Left lung (tissue), 10 donors: ENCODE measurements around the gene RBBP7. TPM values are rescaled to one million over a fixed set of nuclear protein-coding genes. Genes with fewer than 3 reads are reported as not detected.
A peak's percentile ranks its signal among the peaks of the same experiment; 100 is the strongest.

Experiments used
- ATAC-seq: fragments of 200-7000 bp; cut with Tn5 transposase; one replicate; pipeline ENCODE4 v1.9.1; 2020; ENCODE audit warnings: moderate library complexity
- DNase-seq, 4 donors: peaks; one replicate each; pipeline ENCODE4 v3.0.0-alpha.2; 2013 to 2020
- H3K27ac ChIP-seq, 2 donors: fragments of 200-600 bp; sonication (generic) in 1 of 2; one replicate each; pipeline versions ENCODE4 v1.5.0 to v1.8.0; 2020 to 2021
- H3K27me3 ChIP-seq, 2 donors: fragments of 200-600 bp; sonication (generic) in 1 of 2; one replicate each; pipeline versions ENCODE4 v1.5.0 to v1.8.0; 2020 to 2021
- H3K36me3 ChIP-seq, 2 donors: fragments of 200-600 bp; sonication (generic) in 1 of 2; one replicate each; pipeline versions ENCODE4 v1.5.0 to v1.8.0; 2020 to 2021
- H3K4me1 ChIP-seq, 2 donors: fragments of 200-600 bp; one replicate each; pipeline ENCODE4 v1.8.0; 2021
- H3K4me3 ChIP-seq, 2 donors: fragments of 200-600 bp; sonication (generic) in 1 of 2; one replicate each; pipeline versions ENCODE4 v1.5.0 to v1.8.0; 2020 to 2021; ENCODE audit warnings: mild to moderate bottlenecking in 1 of 2
- H3K9me3 ChIP-seq, 2 donors: fragments of 200-600 bp; sonication (generic) in 1 of 2; one replicate each; pipeline versions ENCODE4 v1.5.0 to v1.8.0; 2020 to 2021
- intact Hi-C, 2 donors: fragments of 100-400 bp; cut with DNase I; formaldehyde crosslinking; loops; one replicate each; pipeline versions ENCODE4 v1.11.2 to v1.14.2; 2022
- polyA plus RNA-seq, 6 donors: library from polyadenylated mRNA; unstranded; fragments of 120-200 nt; gene quantifications; one replicate each; pipeline ENCODE4 v1.2.1, GENCODE V29; 2013; ENCODE audit not compliant: insufficient read length in 6 of 6
- total RNA-seq, 2 donors: library from RNA; stranded (reverse); fragmentation: NEBNext Ultra II Directional; extraction: Animal tissue kit (Norgen Biotek cat#: 25700); gene quantifications; one replicate each; pipeline ENCODE4 v1.2.1, GENCODE V29; 2021
- TF ChIP-seq, protein P1 (sequence below), 2 donors: fragments of 200-600 bp; sonication (generic) in 1 of 2; IDR thresholded peaks; one replicate each; pipeline versions ENCODE4 v1.5.0 to v1.8.0; 2021; ENCODE audit warnings: antibody characterized with exemption in 2 of 2
- donor health status: DM: no; HTN: yes; CAD: no.
- donor health status: DM: no; HTN: no; CAD: no.

The RBBP7 gene
- total and polyA plus RNA-seq, 8 donors: 70.4 to 275 (median 238) TPM

DNA sequence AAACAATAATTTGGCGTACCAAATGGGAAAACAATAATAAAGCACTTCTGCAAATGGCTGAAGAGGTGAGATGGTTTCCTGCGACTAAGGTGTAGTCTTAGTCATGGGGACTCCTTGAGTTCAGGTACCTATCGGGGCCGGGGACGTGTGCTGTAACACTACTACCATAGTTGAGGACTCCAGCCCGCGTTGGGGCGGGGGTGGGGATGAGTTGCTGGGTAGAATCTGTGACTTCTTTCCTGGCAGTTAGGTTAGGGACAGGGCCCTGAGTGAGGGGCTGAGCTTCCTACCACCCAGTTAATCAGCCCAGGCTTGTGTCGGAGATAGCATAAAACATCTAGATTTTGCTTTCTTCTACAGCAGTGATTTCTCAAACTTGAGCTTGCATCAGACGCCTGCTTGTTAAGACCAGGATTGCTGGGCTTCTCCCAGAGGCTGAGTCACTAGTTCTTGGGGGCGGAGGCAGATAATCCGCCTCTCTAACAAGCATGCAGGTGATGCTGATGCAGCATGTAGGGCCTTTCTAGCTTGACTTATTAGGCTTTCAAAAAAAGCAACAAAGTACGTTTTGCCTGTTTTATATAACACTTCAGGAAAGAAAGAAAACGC, 30.2 kb downstream of the RBBP7 start:
- Histone ChIP-seq H3K4me1 (no peaks in the 10 kb centered on the region), H3K27me3 (no peaks in the 10 kb centered on the region), H3K27ac (no peak overlapping the region), H3K36me3 (peaks cover 0 to 44% of the 10 kb centered on the region in 2 donors), H3K9me3 (no peaks in the 10 kb centered on the region), H3K4me3 (no peak overlapping the region)
- intact Hi-C loops: no loop called here
- peak; percentile 27 for ATAC-seq
- no peak for DNase-seq
- TF ChIP-seq, protein P1, sequence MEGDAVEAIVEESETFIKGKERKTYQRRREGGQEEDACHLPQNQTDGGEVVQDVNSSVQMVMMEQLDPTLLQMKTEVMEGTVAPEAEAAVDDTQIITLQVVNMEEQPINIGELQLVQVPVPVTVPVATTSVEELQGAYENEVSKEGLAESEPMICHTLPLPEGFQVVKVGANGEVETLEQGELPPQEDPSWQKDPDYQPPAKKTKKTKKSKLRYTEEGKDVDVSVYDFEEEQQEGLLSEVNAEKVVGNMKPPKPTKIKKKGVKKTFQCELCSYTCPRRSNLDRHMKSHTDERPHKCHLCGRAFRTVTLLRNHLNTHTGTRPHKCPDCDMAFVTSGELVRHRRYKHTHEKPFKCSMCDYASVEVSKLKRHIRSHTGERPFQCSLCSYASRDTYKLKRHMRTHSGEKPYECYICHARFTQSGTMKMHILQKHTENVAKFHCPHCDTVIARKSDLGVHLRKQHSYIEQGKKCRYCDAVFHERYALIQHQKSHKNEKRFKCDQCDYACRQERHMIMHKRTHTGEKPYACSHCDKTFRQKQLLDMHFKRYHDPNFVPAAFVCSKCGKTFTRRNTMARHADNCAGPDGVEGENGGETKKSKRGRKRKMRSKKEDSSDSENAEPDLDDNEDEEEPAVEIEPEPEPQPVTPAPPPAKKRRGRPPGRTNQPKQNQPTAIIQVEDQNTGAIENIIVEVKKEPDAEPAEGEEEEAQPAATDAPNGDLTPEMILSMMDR (IDR thresholded peaks at IDR 0.05): no peak

DNA sequence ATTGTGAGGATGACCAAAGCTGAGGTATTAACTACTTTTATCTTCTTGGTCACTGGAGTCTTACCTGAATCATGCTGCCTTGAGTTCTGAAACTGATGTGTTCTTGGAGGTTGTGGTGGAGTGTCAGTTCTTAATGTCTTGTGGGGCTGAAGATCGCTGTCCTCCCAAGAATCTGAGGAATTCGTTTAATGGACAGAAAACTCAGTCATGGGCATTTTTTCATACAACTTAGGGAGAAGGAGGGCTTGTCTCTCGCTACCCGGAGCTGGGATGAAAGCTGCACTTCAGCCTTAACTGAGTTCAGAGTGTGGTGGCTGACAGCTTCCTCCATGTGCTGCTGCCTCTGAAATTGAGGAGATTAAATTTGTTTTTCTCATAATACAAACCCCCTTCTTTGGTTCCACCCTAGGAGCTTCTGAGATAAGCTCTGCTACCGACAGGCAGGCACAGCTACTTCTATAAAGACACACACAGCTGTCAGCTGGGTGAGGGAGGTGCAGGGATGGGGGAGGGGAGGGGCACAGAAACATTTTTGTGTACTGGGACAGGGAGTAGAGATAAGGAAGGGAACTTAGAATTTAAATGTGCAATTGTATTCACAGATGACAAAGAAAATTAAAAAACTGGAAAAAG, 30.8 kb downstream of the RBBP7 start:
- H3K27ac ChIP-seq: no peak overlapping the region
- H3K4me1 ChIP-seq: no peaks in the 10 kb centered on the region
- intact Hi-C loops: no loop called here
- H3K9me3 ChIP-seq: no peaks in the 10 kb centered on the region
- DNase-seq: no peak
- H3K4me3 ChIP-seq: no peak overlapping the region
- ATAC-seq: no peak
- H3K27me3 ChIP-seq: no peaks in the 10 kb centered on the region
- H3K36me3 ChIP-seq: peaks cover 0 to 44% of the 10 kb centered on the region in 2 donors
- TF ChIP-seq, protein P1 (IDR thresholded peaks at IDR 0.05): no peak

DNA sequence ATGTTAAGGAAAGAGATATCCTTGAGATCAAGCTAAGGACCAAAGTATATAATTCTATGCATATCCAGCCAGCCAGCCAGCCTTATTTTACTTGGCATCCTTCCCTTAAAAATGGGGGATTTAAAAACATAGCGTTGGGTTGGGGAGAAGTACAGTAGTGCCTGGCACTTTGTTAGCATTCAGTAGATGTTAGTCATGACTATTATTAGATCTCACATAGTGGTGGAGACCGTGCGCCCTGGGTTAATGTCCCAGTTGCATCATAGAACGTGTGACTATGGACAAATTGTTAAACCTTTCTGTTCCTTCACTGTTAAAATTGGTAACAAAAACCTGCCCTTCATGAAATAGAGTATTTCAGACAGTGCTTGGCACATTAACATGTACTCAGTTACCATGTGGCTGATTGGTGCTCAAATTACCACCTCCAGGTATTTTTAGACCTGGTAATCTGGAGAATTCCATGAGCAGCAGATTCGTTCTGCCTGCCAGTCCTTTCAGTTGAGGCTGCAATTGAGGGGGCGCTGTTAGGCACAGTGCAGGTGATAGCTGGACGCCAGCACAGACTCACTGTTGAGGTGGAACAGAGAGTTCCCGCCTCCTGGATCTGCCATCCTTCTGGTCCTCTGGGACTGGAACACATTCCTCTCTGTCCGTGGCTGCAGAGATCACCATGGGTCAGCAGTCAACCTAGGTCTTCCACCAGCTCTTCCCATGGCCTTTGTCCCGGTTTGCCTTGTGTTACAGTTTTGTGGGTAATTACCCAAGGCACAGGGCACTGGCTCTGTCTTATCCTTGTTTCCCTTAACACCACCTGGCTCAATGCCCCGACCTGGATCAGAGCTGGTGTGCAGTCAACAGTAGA, 31.7 kb downstream of the RBBP7 start:
- Histone ChIP-seq H3K4me1 (no peaks in the 10 kb centered on the region), H3K27ac (no peak overlapping the region), H3K27me3 (no peaks in the 10 kb centered on the region), H3K4me3 (no peak overlapping the region), H3K36me3 (peaks cover 0 to 45% of the 10 kb centered on the region in 2 donors), H3K9me3 (no peaks in the 10 kb centered on the region)
- TF ChIP-seq, protein P1 (IDR thresholded peaks at IDR 0.05): no peak
- intact Hi-C loops: no loop called here
- DNase-seq: no peak
- ATAC-seq: no peak

DNA sequence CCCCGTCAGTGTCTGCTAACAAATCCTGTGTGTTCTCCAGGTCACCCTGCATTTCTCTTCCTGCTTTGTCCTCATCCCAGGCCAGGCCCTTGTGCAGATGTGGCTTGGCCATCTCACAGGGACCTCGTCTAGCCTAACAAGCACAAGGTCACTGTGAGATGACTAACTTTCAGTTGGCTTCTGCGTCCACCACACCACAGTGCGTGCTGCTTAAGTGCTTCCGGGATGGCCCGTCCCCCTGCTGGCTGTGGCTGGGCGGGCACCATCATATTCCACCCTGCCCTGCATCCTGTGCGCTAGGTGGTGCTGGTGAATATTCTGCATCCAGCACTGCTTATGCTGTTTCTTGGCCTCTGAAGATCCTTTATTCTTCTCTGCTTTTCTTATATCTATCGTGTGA, 33.8 kb downstream of the RBBP7 start:
- ATAC-seq: peak; percentile 58
- H3K9me3 ChIP-seq: no peaks in the 10 kb centered on the region
- no peak overlapping the region for H3K27ac ChIP-seq
- peak in 1 of 4 donors; percentile 19 for DNase-seq
- no peak overlapping the region for H3K4me3 ChIP-seq
- no peaks in the 10 kb centered on the region for H3K27me3 ChIP-seq
- no peaks in the 10 kb centered on the region for H3K4me1 ChIP-seq
- peaks cover 0 to 54% of the 10 kb centered on the region in 2 donors for H3K36me3 ChIP-seq
- intact Hi-C loops: no loop called here
- TF ChIP-seq, protein P1 (IDR thresholded peaks at IDR 0.05): peak in 1 of 2 donors; percentile 32

DNA sequence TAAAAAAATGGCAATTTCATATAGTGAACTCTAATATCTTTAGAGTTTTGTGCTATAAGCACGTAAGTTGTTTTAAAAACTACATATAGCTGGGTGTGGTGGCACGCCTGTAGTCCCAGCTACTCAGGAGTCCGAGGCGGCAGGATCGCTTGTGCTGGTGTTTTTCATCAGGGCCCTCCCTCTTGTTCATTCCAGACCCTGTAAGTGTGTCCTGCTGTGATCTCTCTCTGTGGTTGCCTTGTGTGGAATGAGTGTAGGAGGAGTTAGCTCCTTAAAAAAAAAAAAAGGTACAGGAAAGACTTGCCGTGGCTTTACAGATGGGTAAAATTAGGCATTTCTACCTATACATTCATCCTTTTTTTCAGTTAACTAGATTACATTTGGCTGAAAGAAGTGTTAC, 35.4 kb downstream of the RBBP7 start:
- no peak overlapping the region for H3K27ac ChIP-seq
- no peaks in the 10 kb centered on the region for H3K27me3 ChIP-seq
- peaks cover 0 to 43% of the 10 kb centered on the region in 2 donors for H3K36me3 ChIP-seq
- H3K4me3 ChIP-seq: no peak overlapping the region
- H3K4me1 ChIP-seq: no peaks in the 10 kb centered on the region
- no peaks in the 10 kb centered on the region for H3K9me3 ChIP-seq
- DNase-seq (no peak), ATAC-seq (no peak)
- TF ChIP-seq, protein P1 (IDR thresholded peaks at IDR 0.05): no peak
- intact Hi-C loops: no loop called here
